ENCODE results near the gene SPTB.

Gene SPTB

GRCh38 chr14:64706119-64706592, 173.6 kb downstream of the SPTB start:
- Mint-ChIP-seq H3K4me3 (peak overlapping the region; percentile 73), H3K9me3 (no peaks in the 10 kb centered on the region), H3K36me3 (ENCODE audit: low read depth) (no peaks in the 10 kb centered on the region), H3K27ac (no peak overlapping the region), H3K4me1 (ENCODE audit: low read depth) (peaks cover 52% of the 10 kb centered on the region), H3K27me3 (peaks cover 34% of the 10 kb centered on the region)
- no peak for DNase-seq

- H3K27me3 Mint-ChIP-seq, result peaks cover 40% of the 10 kb centered on the region
Measured at GRCh38 chr14:64705381-64706118, 174.2 kb downstream of the SPTB start.

GRCh38 chr14:64704743-64705380, 174.8 kb downstream of the SPTB start:
- Mint-ChIP-seq H3K27ac (peak overlapping the region; percentile 26), H3K36me3 (ENCODE audit: low read depth) (no peaks in the 10 kb centered on the region), H3K9me3 (no peaks in the 10 kb centered on the region), H3K27me3 (peaks cover 46% of the 10 kb centered on the region), H3K4me3 (peak overlapping the region; percentile 73), H3K4me1 (ENCODE audit: low read depth) (peaks cover 45% of the 10 kb centered on the region)
- peak; percentile 60 for DNase-seq

More at GRCh38 chr14:64705381-64706118, 174.2 kb downstream of the SPTB start:
- no peaks in the 10 kb centered on the region for H3K9me3 Mint-ChIP-seq
- no peaks in the 10 kb centered on the region for H3K36me3 Mint-ChIP-seq (ENCODE audit: low read depth)
- H3K4me3 Mint-ChIP-seq, result peak overlapping the region; percentile 73
- peak overlapping the region; percentile 26 for H3K27ac Mint-ChIP-seq
- no peak for DNase-seq
- peaks cover 49% of the 10 kb centered on the region for H3K4me1 Mint-ChIP-seq (ENCODE audit: low read depth)

GRCh38 chr14:64704143-64704742, 175.5 kb downstream of the SPTB start, which contains the start of gene PLEKHG3:
PLEKHG3 (plus strand) TSS chr14:64704424; CDS start chr14:64727632, 23,208 bp downstream.
- Mint-ChIP-seq H3K27ac (peak within 1 kb of the TSS; percentile 26), H3K9me3 (no peaks in the 10 kb centered on the region), H3K4me3 (peak within 1 kb of the TSS; percentile 73), H3K27me3 (peaks cover 44% of the 10 kb centered on the region), H3K36me3 (ENCODE audit: low read depth) (no peaks in the 10 kb centered on the region), H3K4me1 (ENCODE audit: low read depth) (peaks cover 43% of the 10 kb centered on the region)
- peak; percentile 59 for DNase-seq

- DNase-seq, result no peak
- H3K9me3 Mint-ChIP-seq, result no peaks in the 10 kb centered on the region
- no peaks in the 10 kb centered on the region for H3K36me3 Mint-ChIP-seq (ENCODE audit: low read depth)
- peaks cover 41% of the 10 kb centered on the region for H3K27me3 Mint-ChIP-seq
- no peak overlapping the region for H3K27ac Mint-ChIP-seq
- H3K4me1 Mint-ChIP-seq (ENCODE audit: low read depth), result peaks cover 43% of the 10 kb centered on the region
- peak overlapping the region; percentile 71 for H3K4me3 Mint-ChIP-seq
Measured at GRCh38 chr14:64703395-64704142, 176.1 kb downstream of the SPTB start.

- Mint-ChIP-seq H3K4me1 (ENCODE audit: low read depth) (peaks cover 38% of the 10 kb centered on the region), H3K36me3 (ENCODE audit: low read depth) (no peaks in the 10 kb centered on the region), H3K27me3 (peaks cover 41% of the 10 kb centered on the region), H3K4me3 (peak overlapping the region; percentile 71), H3K9me3 (no peaks in the 10 kb centered on the region), H3K27ac (no peak overlapping the region)
- DNase-seq, result no peak
Measured at GRCh38 chr14:64702493-64703394, 177.0 kb downstream of the SPTB start.

GRCh38 chr14:64701660-64702059, 178.0 kb downstream of the SPTB start:
- Mint-ChIP-seq H3K4me3 (no peak overlapping the region), H3K9me3 (no peaks in the 10 kb centered on the region), H3K27me3 (peaks cover 41% of the 10 kb centered on the region), H3K27ac (no peak overlapping the region), H3K4me1 (ENCODE audit: low read depth) (peaks cover 33% of the 10 kb centered on the region), H3K36me3 (ENCODE audit: low read depth) (no peaks in the 10 kb centered on the region)
- no peak for DNase-seq

GRCh38 chr14:64700894-64701293, 178.8 kb downstream of the SPTB start:
- no peak overlapping the region for H3K27ac Mint-ChIP-seq
- peaks cover 39% of the 10 kb centered on the region for H3K27me3 Mint-ChIP-seq
- DNase-seq, result no peak
- H3K4me3 Mint-ChIP-seq, result no peak overlapping the region
- H3K4me1 Mint-ChIP-seq (ENCODE audit: low read depth), result peaks cover 32% of the 10 kb centered on the region
- no peaks in the 10 kb centered on the region for H3K36me3 Mint-ChIP-seq (ENCODE audit: low read depth)
- H3K9me3 Mint-ChIP-seq, result no peaks in the 10 kb centered on the region

GRCh38 chr14:64700290-64700689, 179.4 kb downstream of the SPTB start:
- H3K4me3 Mint-ChIP-seq, result no peak overlapping the region
- H3K4me1 Mint-ChIP-seq (ENCODE audit: low read depth), result peaks cover 27% of the 10 kb centered on the region
- H3K36me3 Mint-ChIP-seq (ENCODE audit: low read depth), result no peaks in the 10 kb centered on the region
- no peaks in the 10 kb centered on the region for H3K9me3 Mint-ChIP-seq
- H3K27me3 Mint-ChIP-seq, result peaks cover 33% of the 10 kb centered on the region
- no peak overlapping the region for H3K27ac Mint-ChIP-seq
- no peak for DNase-seq

- peaks cover 29% of the 10 kb centered on the region for H3K27me3 Mint-ChIP-seq
- H3K9me3 Mint-ChIP-seq, result no peaks in the 10 kb centered on the region
- no peak for DNase-seq
- no peak overlapping the region for H3K4me3 Mint-ChIP-seq
- peaks cover 24% of the 10 kb centered on the region for H3K4me1 Mint-ChIP-seq (ENCODE audit: low read depth)
- no peaks in the 10 kb centered on the region for H3K36me3 Mint-ChIP-seq (ENCODE audit: low read depth)
- no peak overlapping the region for H3K27ac Mint-ChIP-seq
Measured at GRCh38 chr14:64698903-64699302, 180.8 kb downstream of the SPTB start.

- H3K4me3 Mint-ChIP-seq, result no peak overlapping the region
- no peaks in the 10 kb centered on the region for H3K36me3 Mint-ChIP-seq (ENCODE audit: low read depth)
- H3K27ac Mint-ChIP-seq, result no peak overlapping the region
- peaks cover 13% of the 10 kb centered on the region for H3K4me1 Mint-ChIP-seq (ENCODE audit: low read depth)
- no peak for DNase-seq
- H3K27me3 Mint-ChIP-seq, result peaks cover 12% of the 10 kb centered on the region
- no peaks in the 10 kb centered on the region for H3K9me3 Mint-ChIP-seq
Measured at GRCh38 chr14:64696355-64696857, 183.3 kb downstream of the SPTB start.
